Measurements from ENCODE around the gene EEFSEC.

DNA sequence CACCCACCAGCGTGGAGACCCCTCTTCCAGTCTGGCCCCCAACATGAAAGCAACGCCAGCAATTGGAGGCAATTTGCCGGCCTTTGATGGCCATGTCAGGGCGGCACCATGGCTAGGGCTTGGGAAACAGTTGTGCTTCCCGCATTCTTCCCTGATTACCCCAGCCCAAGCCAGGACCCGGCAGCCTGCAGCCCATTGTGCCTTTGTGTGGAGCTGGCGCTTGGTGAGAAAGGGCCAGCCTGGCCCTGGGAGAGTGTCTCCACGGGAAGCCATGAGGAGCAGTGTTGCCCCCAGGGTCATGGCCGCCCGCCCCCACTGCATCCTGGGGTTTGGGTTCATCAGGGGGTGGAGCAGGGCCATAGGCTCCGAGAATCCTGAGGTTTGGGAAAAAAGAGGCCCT, 247.4 kb downstream of the EEFSEC start:
- TF ChIP-seq CEBPB (IDR thresholded peaks at IDR 0.05; ENCODE audit: low read depth, low read length) = no peak
- no peak for TF ChIP-seq NRF1 (IDR thresholded peaks at IDR 0.05; ENCODE audit: low read depth, low read length)
- TF ChIP-seq CTCF (IDR thresholded peaks at IDR 0.05; ENCODE audit: control extremely low read depth in 1 of 3, insufficient read depth in 1 of 3, low read depth in 1 of 3, low read length in 3 of 3) = no peak
- TF ChIP-seq POLR2A (IDR thresholded peaks at IDR 0.05; ENCODE audit: control extremely low read depth in 1 of 2, low read depth in 2 of 2, low read length in 2 of 2) = no peak
- no peak for TF ChIP-seq YY1 (IDR thresholded peaks at IDR 0.05; ENCODE audit: low read depth, low read length)
- TF ChIP-seq RAD21 (IDR thresholded peaks at IDR 0.05 in 1 of 2, conservative IDR thresholded peaks at IDR 0.05 in 1 of 2; ENCODE audit: low read depth in 2 of 2, low read length in 2 of 2) = no peak
- no peak for TF ChIP-seq SP2 (IDR thresholded peaks at IDR 0.05; ENCODE audit: low read length)
- TF ChIP-seq GTF2F1 (IDR thresholded peaks at IDR 0.05; ENCODE audit: borderline replicate concordance, low read depth, low read length) = no peak
